Measurements from ENCODE around the gene KRTAP2-3.
"Not testable (repeated sequence)": the region's sequence is repeated elsewhere in the genome, so short reads cannot be mapped to it uniquely, and the experiment has no call there.

KRTAP2-3 gene, protein sequence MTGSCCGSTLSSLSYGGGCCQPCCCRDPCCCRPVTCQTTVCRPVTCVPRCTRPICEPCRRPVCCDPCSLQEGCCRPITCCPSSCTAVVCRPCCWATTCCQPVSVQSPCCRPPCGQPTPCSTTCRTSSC

DNA sequence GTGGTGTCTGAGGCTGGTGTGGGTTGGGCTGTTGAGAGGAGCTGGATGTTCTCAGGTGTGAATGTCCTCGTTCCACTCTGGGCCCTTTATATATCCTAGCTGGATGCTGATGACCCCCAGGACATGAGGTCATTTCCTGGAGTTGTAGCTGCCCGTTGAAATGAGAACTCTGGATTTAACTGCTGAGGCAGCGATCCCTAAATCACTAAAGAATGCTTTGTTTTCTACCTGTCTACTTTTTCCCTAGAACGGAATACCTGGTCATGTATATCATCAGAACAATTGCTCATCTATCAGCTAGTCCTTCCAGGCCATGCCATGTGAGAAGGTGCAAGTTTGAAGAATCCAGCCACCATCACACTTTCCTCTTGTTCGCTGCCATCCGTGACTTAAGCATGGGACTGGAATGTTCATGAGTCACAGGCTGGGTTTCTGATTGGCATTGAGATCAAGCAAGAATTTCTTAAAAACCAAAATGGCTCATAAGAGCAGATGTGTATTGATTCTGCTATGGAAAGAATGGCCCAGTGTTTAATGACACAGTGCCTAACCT, at the start of gene KRTAP2-3:
Gene KRTAP2-3, minus strand, starts transcription at position 63 of the 553 bp plus-strand sequence. CDS start 64 bp downstream, outside the sequence.
- no peak for DNase-seq (ENCODE audit: low spot score)

DNA sequence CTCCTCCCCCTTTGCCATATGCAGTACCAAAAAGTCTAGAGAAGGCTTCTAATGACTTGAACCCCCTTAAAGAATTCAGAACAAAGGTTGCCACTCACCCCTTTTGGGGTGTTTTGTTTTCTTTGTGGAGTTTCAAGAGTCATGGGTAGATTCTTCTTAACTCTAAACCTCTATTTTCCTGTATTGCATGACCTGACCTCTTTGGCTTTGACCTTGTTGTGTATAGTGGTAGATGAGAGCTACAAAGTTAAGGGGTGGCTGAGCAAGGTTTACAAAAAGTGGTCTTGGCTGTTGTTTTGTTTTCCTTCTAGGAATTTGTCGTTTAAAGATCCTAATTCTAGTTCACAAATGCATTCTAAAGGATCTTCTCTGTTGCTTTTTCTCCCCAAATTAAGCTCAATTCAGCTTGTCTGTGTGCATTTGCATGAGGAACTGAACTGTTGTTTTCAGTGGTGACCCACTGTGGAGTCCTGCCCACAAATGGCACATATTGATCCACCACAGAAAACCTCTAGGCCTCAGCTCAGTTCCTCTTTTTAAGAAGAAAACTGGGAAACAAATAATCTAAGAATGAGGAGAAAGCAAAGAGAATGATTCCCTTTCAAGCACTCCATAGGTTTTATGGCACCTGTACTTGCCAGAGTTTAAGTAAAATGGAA, 48.9 kb upstream of the KRTAP2-3 start:
- DNase-seq (ENCODE audit: low spot score) = not testable (repeated sequence)

DNA sequence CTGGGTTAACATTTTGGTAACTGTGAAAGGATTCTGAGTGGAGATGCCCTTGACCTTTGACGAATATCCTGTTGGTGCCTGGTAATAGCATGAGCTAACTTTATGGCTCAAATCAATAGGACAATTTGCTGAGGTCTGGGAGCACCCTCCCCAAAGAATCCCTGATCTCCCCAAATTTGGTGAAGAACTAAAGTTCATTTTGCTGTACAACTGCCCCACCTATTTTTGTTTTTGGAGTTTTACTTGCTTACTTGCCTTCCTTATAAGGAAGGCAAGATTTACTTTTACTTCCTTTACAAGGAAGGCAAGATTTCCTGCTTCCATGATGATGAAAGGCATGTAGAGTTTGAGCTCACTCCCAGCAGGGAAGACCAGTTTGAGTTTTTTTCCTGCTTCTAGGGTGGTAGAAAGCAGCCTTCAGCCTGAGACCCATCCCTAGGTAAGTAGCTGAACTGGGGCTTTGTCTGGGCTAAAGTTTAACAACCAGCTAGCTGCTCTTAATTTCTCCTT, 48.1 kb upstream of the KRTAP2-3 start:
- no peak for DNase-seq (ENCODE audit: low spot score)

DNA sequence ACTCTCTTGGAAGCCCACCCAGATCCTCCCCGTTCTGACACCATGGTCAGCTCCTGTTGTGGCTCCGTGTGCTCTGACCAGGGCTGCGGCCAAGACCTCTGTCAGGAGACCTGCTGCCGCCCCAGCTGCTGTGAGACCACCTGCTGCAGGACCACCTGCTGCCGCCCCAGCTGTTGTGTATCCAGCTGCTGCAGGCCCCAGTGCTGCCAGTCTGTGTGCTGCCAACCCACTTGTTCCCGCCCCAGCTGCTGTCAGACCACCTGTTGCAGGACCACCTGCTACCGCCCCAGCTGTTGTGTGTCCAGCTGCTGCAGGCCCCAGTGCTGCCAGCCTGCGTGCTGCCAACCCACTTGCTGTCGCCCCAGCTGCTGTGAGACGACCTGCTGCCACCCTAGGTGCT, 45.4 kb upstream of the KRTAP2-3 start, which contains the start of gene KRTAP4-9:
Gene KRTAP4-9, plus strand, starts transcription at position 43 of the 400 bp plus-strand sequence. Its CDS starts 0 bp downstream, at position 43.
- DNase-seq (ENCODE audit: low spot score) = not testable (repeated sequence)

DNA sequence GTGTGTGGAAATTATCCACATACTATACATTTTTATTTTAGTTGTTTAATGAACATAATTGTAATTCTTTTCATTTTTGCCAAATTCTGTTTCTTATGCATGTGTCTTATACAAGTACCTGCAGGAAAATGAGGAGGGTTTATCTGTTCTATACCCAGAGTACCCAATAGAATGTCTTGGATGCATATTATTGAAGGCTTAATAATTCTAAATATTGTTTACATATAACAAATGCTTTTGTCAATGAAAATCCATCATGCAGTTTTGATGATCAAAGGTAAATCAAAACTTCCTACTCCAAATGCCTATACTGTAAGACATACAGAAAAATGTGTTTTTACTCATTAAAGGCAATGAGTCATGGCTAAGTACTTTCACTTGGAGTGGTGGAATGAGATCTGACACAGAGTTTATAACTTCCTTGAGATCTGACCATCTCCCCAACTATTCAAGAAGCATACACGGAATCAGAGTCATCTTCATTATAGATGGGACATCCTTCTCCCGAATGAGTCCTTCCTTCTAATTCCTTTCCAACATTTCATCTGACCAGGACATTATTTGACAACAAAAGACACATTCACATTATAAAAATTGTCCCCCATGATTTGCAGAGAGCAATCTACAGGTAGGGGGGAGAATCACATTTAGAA, 44.6 kb upstream of the KRTAP2-3 start:
- DNase-seq (ENCODE audit: low spot score) = not testable (repeated sequence)

DNA sequence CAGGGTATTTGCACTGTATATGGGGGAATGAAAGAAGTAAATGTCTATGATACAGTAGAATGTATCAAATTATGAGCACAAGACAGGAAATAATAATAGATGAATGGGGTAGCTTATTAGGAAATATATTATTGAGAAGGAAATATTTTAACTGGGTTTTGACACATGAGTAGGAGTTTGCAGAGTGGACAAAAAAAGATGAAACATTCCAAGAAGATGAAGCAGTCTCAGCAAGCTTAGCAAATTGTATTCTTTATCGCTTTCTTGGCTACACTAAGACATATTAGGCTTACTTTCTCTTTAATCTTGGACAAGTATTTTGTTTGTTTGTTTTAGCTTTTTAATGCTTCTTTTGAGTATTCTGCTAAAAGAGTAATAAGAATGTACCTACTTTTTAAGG, 44.0 kb upstream of the KRTAP2-3 start:
- no peak for DNase-seq (ENCODE audit: low spot score)

DNA sequence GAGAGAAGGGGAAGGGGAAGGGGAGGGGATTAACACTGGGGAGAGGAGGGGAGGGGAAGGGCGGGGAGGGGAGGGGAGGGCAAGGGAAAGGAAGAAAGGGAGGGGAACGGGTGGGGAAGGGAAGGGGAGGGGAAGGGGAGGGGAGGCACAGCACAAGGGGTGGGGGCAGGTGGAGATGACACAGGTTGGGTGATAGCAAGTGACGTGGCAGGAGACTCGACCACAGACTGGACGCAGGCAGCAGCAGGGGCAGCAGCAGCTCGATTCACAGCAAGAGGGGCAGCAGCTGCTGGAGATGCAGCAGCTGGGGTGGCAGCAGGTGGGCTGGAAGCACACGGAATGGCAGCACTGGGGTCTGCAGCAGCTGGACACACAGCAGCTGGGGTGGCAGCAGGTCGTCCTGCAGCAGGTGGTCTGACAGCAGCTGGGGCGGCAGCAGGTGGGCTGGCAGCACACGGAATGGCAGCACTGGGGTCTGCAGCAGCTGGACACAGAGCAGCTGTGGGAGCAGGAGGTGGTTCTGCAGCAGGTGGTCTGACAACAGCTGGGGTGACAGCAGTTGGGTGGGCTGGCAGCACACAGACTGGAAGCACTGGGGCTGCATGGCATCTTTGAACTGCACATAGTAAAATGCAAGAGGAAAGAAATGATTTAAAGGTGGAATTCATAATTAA, 41.8 kb upstream of the KRTAP2-3 start, which contains the start of gene KRTAP4-16:
Gene KRTAP4-16, minus strand, starts transcription at position 624 of the 674 bp plus-strand sequence. Its CDS starts 0 bp downstream, at position 624.
- DNase-seq (ENCODE audit: low spot score) = no peak

DNA sequence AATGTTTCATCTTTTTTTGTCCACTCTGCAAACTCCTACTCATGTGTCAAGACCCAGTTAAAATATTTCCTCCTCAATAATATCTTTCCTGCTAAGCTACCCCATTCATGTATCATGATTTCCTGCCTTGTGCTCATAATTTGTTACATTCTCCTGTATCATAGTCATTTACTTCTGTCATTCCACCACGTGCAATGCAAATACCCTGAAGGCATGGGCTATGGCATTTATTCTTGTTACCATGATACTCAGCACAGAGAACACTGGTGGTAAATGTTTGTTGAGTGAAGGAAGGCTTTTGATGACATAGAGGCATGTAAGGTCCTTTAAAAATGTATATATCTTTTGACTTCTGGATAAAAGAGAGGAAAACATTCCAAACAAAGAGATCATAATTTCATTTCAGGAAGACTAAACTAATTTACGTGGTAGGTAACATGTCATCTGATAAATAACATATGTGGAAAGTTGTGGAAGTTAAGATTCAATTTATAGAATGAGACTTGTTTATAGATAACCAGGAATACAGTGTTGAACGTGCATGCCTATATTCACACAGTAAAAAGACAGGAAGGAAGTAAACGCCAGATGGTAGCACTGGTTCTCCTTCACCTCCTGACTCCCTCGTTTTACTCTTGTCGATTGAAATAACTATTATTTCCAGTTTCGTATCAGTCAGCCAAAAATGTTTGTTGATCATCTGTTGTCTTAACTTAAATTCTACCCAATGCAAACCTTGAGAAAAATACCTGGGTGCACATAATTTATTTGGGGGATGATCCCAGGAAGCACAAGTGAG, 40.0 kb upstream of the KRTAP2-3 start:
- DNase-seq (ENCODE audit: low spot score) = not testable (repeated sequence)

DNA sequence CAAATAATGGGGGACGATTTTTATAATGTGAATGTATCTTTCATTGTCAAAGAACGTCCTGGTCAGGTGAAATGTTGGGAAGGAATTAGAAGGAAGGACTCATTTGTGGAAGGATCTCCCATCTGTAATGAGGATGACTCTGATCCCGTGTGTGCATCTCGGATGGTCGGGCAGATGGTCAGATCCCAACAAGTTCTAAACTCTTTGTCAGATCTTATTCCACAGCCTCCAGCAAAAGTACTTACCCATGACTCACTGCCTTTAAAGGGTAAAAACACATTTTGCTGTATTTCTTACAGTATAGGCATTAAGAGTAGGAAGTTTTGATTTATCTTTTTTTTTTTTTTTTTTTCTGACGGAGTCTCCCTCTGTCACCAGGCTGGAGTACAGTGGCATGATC, 38.6 kb upstream of the KRTAP2-3 start:
- no peak for DNase-seq (ENCODE audit: low spot score)

DNA sequence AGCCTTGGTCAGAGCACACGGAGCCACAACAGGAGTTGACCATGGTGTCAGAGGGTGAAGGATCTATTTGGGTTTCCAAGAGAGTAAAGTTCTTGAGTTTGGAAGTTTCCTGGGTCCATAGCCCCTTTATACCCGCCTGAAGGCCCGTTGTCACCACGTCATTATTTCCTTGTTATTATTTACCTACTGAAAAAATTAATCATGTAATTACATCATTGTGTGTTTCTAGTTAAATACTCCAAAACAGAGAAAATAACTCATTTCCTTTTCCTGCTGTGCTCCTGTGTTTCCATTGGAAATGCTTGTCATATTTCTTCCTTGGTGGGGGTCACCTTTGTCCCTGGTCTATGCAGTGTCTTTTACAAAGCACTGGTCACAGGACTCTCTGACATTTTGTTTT, 38.1 kb upstream of the KRTAP2-3 start, which contains the start of gene KRTAP4-8:
Gene KRTAP4-8, minus strand, starts transcription at position 101 of the 400 bp plus-strand sequence. Its CDS starts 58 bp downstream, at position 43.
- no peak for DNase-seq (ENCODE audit: low spot score)

DNA sequence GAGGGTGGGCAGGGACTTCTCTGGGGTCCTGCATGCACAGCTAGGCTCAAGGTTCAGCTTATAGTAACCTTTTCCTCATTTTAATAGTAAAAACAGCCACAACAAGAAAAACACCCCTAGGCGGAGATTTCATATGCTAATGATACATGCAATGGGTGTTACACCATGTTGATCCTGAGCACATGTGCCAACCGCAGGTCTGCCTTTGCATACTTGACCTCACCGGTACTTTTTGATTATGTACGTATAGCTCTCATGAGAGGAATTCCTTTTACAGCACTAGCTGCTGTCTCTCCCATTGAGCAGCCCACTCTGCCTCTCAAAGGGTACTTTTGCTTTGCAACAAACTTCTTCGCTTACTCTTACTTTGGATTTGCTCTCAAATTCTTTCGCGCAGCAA, 36.1 kb upstream of the KRTAP2-3 start:
- no peak for DNase-seq (ENCODE audit: low spot score)

DNA sequence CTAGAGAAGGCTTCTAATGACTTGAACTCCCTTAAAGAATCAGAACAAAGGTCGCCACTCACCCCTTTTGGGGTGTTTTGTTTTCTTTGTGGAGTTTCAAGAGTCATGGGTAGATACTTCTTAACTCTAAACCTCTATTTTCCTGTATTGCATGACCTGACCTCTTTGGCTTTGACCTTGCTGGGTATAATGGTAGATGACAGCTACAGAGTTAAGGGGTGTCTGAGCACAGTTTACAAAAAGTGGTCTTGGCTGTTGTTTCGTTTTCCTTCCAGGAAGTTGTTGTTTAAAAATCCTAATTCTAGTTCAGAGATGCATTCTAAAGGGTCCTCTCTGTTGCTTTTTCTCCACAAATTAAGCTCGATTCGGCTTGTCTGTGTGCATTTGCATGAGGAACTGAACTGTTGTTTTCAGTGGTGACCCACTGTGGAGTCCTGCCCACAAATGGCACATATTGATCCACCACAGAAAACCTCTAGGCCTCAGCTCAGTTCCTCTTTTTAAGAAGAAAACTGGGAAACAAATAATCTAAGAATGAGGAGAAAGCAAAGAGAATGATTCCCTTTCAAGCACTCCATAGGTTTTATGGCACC, 28.9 kb upstream of the KRTAP2-3 start:
- DNase-seq (ENCODE audit: low spot score) = not testable (repeated sequence)

DNA sequence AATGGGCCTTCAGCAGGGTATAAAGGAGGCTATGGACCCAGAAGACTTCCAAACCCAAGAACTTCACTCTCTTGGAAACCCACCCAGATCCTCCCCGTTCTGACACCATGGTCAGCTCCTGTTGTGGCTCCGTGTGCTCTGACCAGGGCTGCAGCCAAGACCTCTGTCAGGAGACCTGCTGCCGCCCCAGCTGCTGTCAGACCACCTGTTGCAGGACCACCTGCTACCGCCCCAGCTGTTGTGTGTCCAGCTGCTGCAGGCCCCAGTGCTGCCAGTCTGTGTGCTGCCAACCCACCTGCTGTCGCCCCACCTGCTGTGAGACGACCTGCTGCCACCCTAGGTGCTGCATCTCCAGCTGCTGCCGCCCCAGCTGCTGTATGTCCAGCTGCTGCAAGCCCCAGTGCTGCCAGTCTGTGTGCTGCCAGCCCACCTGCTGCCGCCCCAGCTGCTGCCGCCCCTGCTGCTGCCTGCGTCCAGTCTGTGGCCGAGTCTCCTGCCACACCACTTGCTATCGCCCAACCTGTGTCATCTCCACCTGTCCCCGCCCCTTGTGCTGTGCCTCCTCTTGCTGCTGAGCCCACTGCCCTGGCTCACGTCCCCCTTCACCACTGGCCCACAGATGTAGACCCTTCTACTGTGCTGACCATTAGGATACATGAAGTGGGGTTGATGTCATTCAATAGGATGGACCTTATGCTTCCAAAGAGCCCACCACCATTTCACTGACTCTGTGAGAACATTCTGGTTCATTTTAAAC, 24.4 kb upstream of the KRTAP2-3 start, which contains the start of gene KRTAP4-7:
Gene KRTAP4-7, plus strand, starts transcription at position 51 of the 757 bp plus-strand sequence. Its CDS starts 57 bp downstream, at position 108.
- not testable (repeated sequence) for DNase-seq (ENCODE audit: low spot score)

DNA sequence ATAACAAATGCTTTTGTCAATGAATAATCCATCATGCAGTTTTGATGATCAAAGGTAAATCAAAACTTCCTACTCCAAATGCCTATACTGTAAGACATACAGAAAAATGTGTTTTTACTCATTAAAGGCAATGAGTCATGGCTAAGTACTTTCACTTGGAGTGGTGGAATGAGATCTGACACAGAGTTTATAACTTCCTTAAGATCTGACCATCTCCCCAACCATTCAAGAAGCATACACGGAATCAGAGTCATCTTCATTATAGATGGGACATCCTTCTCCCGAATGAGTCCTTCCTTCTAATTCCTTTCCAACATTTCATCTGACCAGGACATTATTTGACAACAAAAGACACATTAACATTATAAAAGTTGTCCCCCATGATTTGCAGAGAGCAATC, 23.5 kb upstream of the KRTAP2-3 start:
- DNase-seq (ENCODE audit: low spot score) = not testable (repeated sequence)

DNA sequence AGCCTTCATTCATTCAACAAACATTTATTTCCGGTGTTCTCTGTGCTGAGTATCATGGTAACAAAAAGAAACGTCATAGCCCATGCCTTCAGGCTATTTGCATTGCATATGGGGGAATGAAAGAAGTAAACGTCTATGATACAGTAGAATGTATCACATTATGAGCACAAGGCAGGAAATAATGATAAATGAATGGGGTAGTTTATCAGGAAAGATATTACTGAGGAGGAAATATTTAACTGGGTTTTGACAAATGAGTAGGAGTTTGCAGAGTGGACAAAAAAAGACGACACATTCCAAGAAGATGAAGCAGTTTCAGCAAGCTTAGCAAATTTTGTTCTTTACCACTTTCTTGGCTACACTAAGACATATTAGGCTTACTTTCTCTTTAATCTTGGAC, 22.7 kb upstream of the KRTAP2-3 start:
- DNase-seq (ENCODE audit: low spot score) = no peak

DNA sequence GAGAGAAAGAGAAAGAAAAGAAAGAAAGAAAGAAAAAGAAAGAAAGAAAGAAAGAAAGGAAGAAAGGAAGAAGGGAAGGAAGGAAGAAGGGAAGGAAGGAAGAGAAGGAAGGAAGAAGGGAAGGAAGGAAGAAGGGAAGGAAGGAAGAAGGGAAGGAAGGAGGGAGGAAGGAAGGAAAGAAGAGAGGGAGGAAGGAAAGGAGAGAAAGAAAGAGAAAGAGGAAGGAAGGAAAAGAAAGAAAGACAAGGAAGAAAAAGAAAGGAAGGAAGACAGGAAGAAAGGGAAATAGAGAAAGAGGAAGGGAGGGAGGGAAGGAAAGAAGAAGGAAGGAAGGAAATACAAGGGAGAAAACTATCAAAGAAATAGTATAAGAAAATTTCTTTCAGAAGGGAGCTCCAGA, 16.9 kb upstream of the KRTAP2-3 start:
- DNase-seq (ENCODE audit: low spot score) = no peak

DNA sequence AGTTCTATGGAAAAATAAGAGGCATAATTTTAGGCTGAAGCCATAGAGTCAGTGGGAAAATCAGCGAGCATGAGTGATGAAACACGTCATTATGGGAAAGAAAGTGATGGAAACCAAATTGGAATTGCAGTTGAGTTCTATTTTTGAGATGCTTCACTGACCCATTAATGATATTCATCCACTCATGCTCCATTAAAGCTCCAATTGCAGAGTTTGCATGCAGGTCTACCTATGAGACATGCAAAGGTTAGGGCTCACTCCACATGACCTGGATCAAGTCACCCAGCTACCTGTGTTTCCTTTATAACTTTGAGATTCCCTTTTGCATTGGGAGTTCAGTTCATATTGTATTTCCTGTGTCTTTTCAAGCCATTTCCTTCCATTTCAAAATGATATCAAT, 13.8 kb upstream of the KRTAP2-3 start:
- DNase-seq (ENCODE audit: low spot score) = no peak

DNA sequence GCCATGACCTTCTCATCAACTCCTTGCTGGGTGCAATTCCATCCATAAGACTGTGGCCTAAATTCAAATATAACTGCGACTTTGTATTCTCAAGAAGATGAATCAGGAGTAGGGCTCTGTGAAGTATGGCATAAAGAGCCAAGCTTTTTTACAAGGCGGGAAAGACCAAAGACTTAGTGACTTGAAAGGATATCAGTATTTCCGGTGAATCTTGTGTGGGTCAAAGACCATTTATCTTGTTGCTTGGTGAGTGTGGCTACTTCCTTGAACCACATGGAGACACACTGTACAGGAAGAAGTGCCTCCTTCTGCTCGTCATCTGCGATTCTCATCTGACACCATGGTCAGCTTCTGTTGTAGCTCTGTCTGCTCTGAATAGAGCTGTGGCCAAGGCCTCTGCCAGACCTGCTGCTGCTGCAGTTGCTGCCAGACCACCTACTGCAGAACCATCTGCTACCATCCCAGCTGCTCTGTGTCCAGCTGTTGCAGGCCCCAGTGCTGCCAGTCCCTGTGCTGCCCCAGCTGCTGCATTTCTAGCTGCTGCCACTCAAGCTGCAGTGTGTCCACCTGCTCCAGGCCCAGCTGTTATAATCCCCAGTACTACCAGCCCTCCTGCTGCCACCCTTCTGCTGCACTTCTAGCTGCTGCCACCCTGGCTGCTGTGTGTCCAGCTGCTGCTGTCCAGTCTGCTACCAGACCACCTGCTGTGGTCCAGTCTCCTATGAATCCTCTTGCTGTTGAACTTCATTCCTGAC, 11.9 kb upstream of the KRTAP2-3 start:
- no peak for DNase-seq (ENCODE audit: low spot score)

DNA sequence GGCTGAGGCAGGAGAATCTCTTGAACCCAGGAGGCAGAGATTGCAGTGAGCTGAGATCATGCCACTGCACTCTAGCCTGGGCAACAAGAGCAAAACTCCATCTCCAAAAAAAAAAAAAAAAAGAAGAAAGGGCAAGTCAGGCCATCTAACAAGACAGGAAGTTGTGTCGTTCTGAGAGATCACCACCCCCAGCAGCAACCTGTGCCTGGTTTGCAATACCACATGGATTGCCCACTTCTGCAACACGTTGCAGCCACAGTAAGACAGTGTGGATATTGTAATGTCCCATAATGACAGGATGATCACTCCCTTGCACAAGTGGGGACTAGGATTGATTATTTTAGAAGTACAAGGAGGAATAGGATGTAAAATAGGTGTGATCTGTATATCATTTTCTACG, 9.1 kb upstream of the KRTAP2-3 start:
- no peak for DNase-seq (ENCODE audit: low spot score)
